HepG2 (cell line): ENCODE measurements around the gene TMEM132D. TPM values are rescaled to one million over a fixed set of nuclear protein-coding genes. Genes with fewer than 3 reads are reported as not detected.
"Not testable (repeated sequence)": the region's sequence is repeated elsewhere in the genome, so short reads cannot be mapped to it uniquely, and the experiment has no call there.

ENCODE experiments used
- ATAC-seq: fragments of 200-7000 bp; cut with Tn5 transposase; 3 replicates; pipeline ENCODE4 v1.9.1; 2020; ENCODE audit warnings: mild to moderate bottlenecking, moderate library complexity
- BruUV-seq: library from RNA; stranded (reverse); fragments of 400-500 nt; replicated peaks from 2 replicates; lab custom pipeline; 2021; lab: Mats Ljungman, UMichigan
- CTCF ChIA-PET: fragments of 300-600 bp; formaldehyde crosslinking; extraction: SDS; loops from one replicate; lab custom pipeline; 2021; ENCODE audit warnings: low total read pairs, inconsistent platforms, low intra/inter-chr PET ratio; lab: Yijun Ruan, JAX
- POLR2A ChIA-PET: fragments of 350-600 bp; sonication (Branson Sonifier 250); formaldehyde crosslinking; loops from one replicate; lab custom pipeline; 2020; ENCODE audit warnings: antibody characterized with exemption, inconsistent platforms; lab: Yijun Ruan, JAX
- DNase-seq: peaks from one replicate; pipeline ENCODE4 v3.0.0-alpha.2; 2015; ENCODE audit warnings: low spot score
- FAIRE-seq: peaks from 3 replicates; lab custom pipeline; 2011; peaks lifted over from hg19 to GRCh38; lab: Jason Lieb, UNC
- H2AFZ ChIP-seq: one replicate; pipeline ENCODE4 v1.6.1; 2011; ENCODE audit warnings: low read length, inconsistent platforms
- H3K27ac ChIP-seq: fragments of 300-600 bp; 3 replicates; pipeline ENCODE4 v1.8.0; 2011; ENCODE audit warnings: mixed run types, mild to moderate bottlenecking, mixed read lengths, low read length, inconsistent platforms; ENCODE audit not compliant: insufficient read depth; ENCODE audit errors: extremely low read length
- H3K27me3 ChIP-seq, 2 experiments: fragments of 200-600 bp in 1 of 2; 2 replicates in 1 of 2; 3 replicates in 1 of 2; pipeline versions ENCODE4 v1.6.0 to v1.8.0; 2011; ENCODE audit warnings: low read length in 2 of 2, mild to moderate bottlenecking in 2 of 2, moderate library complexity in 2 of 2, inconsistent platforms in 1 of 2; ENCODE audit not compliant: insufficient read depth in 2 of 2, control insufficient read depth in 1 of 2
- H3K36me3 ChIP-seq, 2 experiments: fragments of 200-600 bp in 1 of 2; replicated peaks in 1 of 2; 2 replicates in 1 of 2; 3 replicates in 1 of 2; pipeline versions ENCODE4 v1.5.1 to v1.8.0; 2011; ENCODE audit warnings: low read length in 2 of 2, inconsistent platforms in 1 of 2; ENCODE audit not compliant: insufficient read depth in 2 of 2, control insufficient read depth in 1 of 2
- H3K4me1 ChIP-seq: 2 replicates; pipeline ENCODE4 v1.5.1; 2012; ENCODE audit warnings: low read length, inconsistent platforms; ENCODE audit not compliant: insufficient read depth
- H3K4me2 ChIP-seq: 2 replicates; pipeline ENCODE4 v1.6.0; 2011; ENCODE audit warnings: low read depth, low read length, inconsistent platforms
- H3K4me3 ChIP-seq, 3 experiments: fragments of 200-600 bp in 1 of 3; sonication (generic), shearing (Covaris generic) in 1 of 3; replicated peaks in 1 of 3; 2 replicates each; pipeline ENCODE4 v1.5.1; 2011 to 2016; ENCODE audit warnings: low read length in 3 of 3, inconsistent platforms in 2 of 3, low read depth in 2 of 3, mild to moderate bottlenecking in 2 of 3, control low read depth in 1 of 3, mixed read lengths in 1 of 3; ENCODE audit not compliant: insufficient read depth in 1 of 3
- H3K79me2 ChIP-seq: one replicate; pipeline ENCODE4 v1.6.1; 2011; ENCODE audit warnings: low read length, inconsistent platforms; ENCODE audit not compliant: insufficient read depth
- H3K9ac ChIP-seq: 2 replicates; pipeline ENCODE4 v1.6.0; 2011; ENCODE audit warnings: mild to moderate bottlenecking, low read depth, low read length, inconsistent platforms; ENCODE audit not compliant: insufficient read depth
- H3K9me3 ChIP-seq: 2 replicates; pipeline ENCODE4 v1.5.1; 2012; ENCODE audit warnings: mild to moderate bottlenecking, low read length
- H4K20me1 ChIP-seq: 2 replicates; pipeline ENCODE4 v1.6.0; 2011; ENCODE audit warnings: inconsistent platforms, mild to moderate bottlenecking, low read length, moderate library complexity; ENCODE audit not compliant: insufficient read depth
- ELF1 ChIP-seq: sonication (generic); formaldehyde crosslinking; IDR thresholded peaks from 2 replicates; pipeline ENCODE4 v1.4.0; 2020; ENCODE audit warnings: missing genetic modification reagents
- MED1 ChIP-seq: sonication (generic); formaldehyde crosslinking; IDR thresholded peaks from 2 replicates; pipeline ENCODE4 v1.4.0; 2020; ENCODE audit warnings: missing genetic modification reagents
- SCMH1 ChIP-seq: sonication (generic); formaldehyde crosslinking; IDR thresholded peaks from 2 replicates; pipeline ENCODE4 v1.9.0; 2021; ENCODE audit warnings: missing genetic modification reagents, mild to moderate bottlenecking, borderline replicate concordance
- USF2 ChIP-seq, 2 experiments: sonication (generic) in 1 of 2; formaldehyde crosslinking in 1 of 2; IDR thresholded peaks; 2 replicates each; pipeline versions ENCODE4 v1.5.1 to v1.6.1; 2011 to 2020; ENCODE audit warnings: borderline replicate concordance in 1 of 2, low read depth in 1 of 2, low read length in 1 of 2, mild to moderate bottlenecking in 1 of 2, missing genetic modification reagents in 1 of 2, moderate library complexity in 1 of 2
- ZBTB20 ChIP-seq: sonication (generic); formaldehyde crosslinking; IDR thresholded peaks from 2 replicates; pipeline ENCODE4 v1.8.1; 2023; ENCODE audit warnings: missing genetic modification reagents, low read depth, mild to moderate bottlenecking, borderline replicate concordance
- ZNF33B ChIP-seq: sonication (generic); formaldehyde crosslinking; IDR thresholded peaks from 2 replicates; pipeline ENCODE4 v1.5.1; 2020; ENCODE audit warnings: mild to moderate bottlenecking, missing genetic modification reagents
- WGBS: methylation state at CpG from one replicate; pipeline ENCODE4 v1.1.6; 2017; ENCODE audit warnings: low lambda C conversion rate; 5-methylcytosine and 5-hydroxymethylcytosine counted together
- in situ Hi-C: cut with HindIII; loops from 2 replicates; pipeline ENCODE4 v1.10.0; 2017; ENCODE audit warnings: low pct_unique_long_range_greater_than_20kb; ENCODE audit not compliant: extremely low pct_ligation_motif_present
- intact Hi-C: fragments of 100-400 bp; cut with micrococcal nuclease; formaldehyde crosslinking; loops from one replicate; pipeline ENCODE4 v1.10.0; 2022; ENCODE audit not compliant: unreplicated experiment
- polyA plus RNA-seq, 8 experiments: library from polyadenylated mRNA; depleted of rRNA in 3 of 8; stranded (reverse) in 7 of 8; unstranded in 1 of 8; fragments of >200 nt; fragmentation: Illumina TruSeq in 4 of 8; extraction: Trizol in 4 of 8; gene quantifications; 2 replicates each; pipeline versions ENCODE4 v1.2.1 to v1.2.3, GENCODE V29; 2011 to 2016; ENCODE audit warnings: low read depth in 4 of 8, missing spikeins in 1 of 8, mixed read lengths in 1 of 8; ENCODE audit not compliant: insufficient read depth in 1 of 8
- total RNA-seq, 5 experiments: library from RNA; depleted of rRNA; stranded (reverse); fragments of >200 nt; fragmentation: Illumina TruSeq; extraction: Trizol; gene quantifications; 2 replicates each; pipeline ENCODE4 v1.2.3, GENCODE V29; 2016; ENCODE audit warnings: low read depth in 1 of 5

Gene TMEM132D
- total and polyA plus RNA-seq, 2 of the 13 experiments (the other 11 are each of a cell fraction or from before 2014, with no cell fraction given): not detected

DNA sequence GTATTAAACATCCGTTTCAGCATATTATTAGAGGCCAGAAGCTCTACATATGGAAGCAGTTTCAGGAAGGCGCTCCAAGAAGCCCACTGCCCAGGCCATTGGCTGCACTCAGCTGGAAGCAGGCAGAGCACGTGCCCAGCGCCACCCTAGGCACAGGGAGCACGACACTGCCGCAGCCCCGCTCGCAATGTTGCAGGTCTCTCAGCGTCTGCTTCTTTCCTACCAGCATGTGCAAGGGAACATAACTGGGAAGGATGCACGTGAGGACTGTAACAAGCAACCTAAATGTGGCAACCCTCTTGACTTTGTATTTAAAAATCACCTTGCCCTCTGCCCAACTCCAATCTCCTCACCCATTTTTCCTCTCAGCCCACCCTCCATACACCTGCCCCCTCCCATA, 3.5 kb downstream of the TMEM132D start (continued):
- no peak for TF ChIP-seq USF2 (IDR thresholded peaks at IDR 0.05; ENCODE audit: low read depth, low read length)
- TF ChIP-seq USF2 (CRISPR knock-in tag; IDR thresholded peaks at IDR 0.05; ENCODE audit: borderline replicate concordance): no peak
- no peak for TF ChIP-seq MED1 (CRISPR knock-in tag)
- no peak for TF ChIP-seq ZBTB20 (CRISPR knock-in tag)
- TF ChIP-seq SCMH1 (CRISPR knock-in tag): no peak
- TF ChIP-seq ZNF33B (CRISPR knock-in tag): no peak
- no peak for TF ChIP-seq ELF1 (CRISPR knock-in tag)

DNA sequence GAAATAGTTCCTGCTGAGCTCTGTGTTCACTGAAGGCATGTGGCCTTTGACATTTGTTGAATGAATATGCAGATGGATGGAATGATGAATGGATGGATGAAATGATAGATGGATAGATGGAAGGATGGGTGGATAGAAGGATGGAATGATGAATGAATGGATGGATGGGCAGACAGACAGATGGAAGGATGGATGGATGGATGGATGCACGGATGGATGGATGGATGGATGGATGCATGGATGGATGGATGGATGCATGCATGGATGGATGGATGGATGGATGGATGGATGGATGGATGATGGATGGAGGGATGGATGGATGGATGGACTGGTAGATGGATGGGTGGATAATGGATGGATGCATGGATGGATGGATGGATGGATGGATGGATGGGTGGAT, 4.8 kb downstream of the TMEM132D start:
- H3K4me1 ChIP-seq, H2AFZ ChIP-seq, H3K27ac ChIP-seq, H3K9ac ChIP-seq, CTCF ChIA-PET, intact Hi-C loops, H3K79me2 ChIP-seq, in situ Hi-C loops, DNase-seq, H3K4me3 ChIP-seq, FAIRE-seq, H4K20me1 ChIP-seq, H3K9me3 ChIP-seq, H3K27me3 ChIP-seq, H3K36me3 ChIP-seq, POLR2A ChIA-PET, H3K4me2 ChIP-seq, BruUV-seq, ATAC-seq: not testable (repeated sequence)
- 2% methylated on average over 1 of the region's 1 CpG for WGBS
